Colonic mucosa (tissue), 4 donors: ENCODE results near the gene KCNT2. TPM values are rescaled to one million over a fixed set of nuclear protein-coding genes. Genes with fewer than 3 reads are reported as not detected.

Experiments
- DNase-seq: peaks from one replicate; pipeline ENCODE4 v3.0.0-alpha.2; 2020
- H3K27ac ChIP-seq: fragments of 200-600 bp; one replicate; pipeline ENCODE4 v1.8.0; 2021
- H3K27me3 ChIP-seq: fragments of 200-600 bp; one replicate; pipeline ENCODE4 v1.8.0; 2021
- H3K36me3 ChIP-seq: fragments of 200-600 bp; one replicate; pipeline ENCODE4 v1.8.0; 2021
- H3K4me1 ChIP-seq: fragments of 200-600 bp; one replicate; pipeline ENCODE4 v1.8.0; 2021; ENCODE audit warnings: mild to moderate bottlenecking
- H3K4me3 ChIP-seq: fragments of 200-600 bp; one replicate; pipeline ENCODE4 v1.8.0; 2021
- H3K9ac ChIP-seq, 2 donors: one replicate each; pipeline ENCODE4 v1.7.0; 2013; ENCODE audit warnings: control low read depth in 2 of 2, low read depth in 2 of 2, low read length in 2 of 2
- H3K9me3 ChIP-seq: fragments of 200-600 bp; one replicate; pipeline ENCODE4 v1.8.0; 2021
- intact Hi-C: fragments of 100-400 bp; cut with DNase I; formaldehyde crosslinking; loops from one replicate; pipeline ENCODE4 v1.14.1; 2022
- total RNA-seq, 2 donors: library from RNA; stranded (reverse); fragmentation: NEBNext Ultra II Directional in 1 of 2; extraction: Animal tissue kit (Norgen Biotek cat#: 25700) in 1 of 2; gene quantifications; one replicate each; pipeline ENCODE4 v1.2.1, GENCODE V29; 2021
- TF ChIP-seq, protein P1 (sequence below): fragments of 200-600 bp; IDR thresholded peaks from one replicate; pipeline ENCODE4 v1.8.0; 2022; ENCODE audit warnings: antibody characterized with exemption, mild to moderate bottlenecking
- donor health status: healthy.
- donor health status: DM: no; HTN: no; CAD: no.
- donor health status: DM: no; HTN: no; CAD: no.

KCNT2 gene
- total RNA-seq, 2 donors from 2014 or later: 0.56 to 0.82 TPM

DNA sequence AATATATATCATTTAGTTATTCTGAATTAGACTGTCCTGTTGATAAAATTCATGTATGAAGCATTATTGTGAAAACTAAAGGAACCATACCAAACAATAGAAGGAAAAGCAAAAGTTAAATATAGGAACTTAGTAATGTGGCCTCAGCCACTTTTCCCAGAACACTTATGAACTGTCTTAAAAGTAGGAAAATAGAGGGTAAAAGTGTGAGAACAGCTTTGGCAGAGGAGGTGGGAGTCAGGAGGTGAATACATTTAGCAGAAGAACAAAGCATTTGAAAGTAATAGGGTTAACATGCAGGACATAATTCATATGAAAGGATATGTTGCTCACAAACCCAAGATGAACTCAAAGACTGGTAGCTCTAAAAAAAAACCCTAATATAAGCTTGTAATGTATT, 121.9 kb downstream of the KCNT2 start:
- H3K27ac ChIP-seq: no peak overlapping the region
- H3K9ac ChIP-seq: no peak overlapping the region
- H3K4me1 ChIP-seq: no peaks in the 10 kb centered on the region
- no peaks in the 10 kb centered on the region for H3K9me3 ChIP-seq
- TF ChIP-seq, protein P1, sequence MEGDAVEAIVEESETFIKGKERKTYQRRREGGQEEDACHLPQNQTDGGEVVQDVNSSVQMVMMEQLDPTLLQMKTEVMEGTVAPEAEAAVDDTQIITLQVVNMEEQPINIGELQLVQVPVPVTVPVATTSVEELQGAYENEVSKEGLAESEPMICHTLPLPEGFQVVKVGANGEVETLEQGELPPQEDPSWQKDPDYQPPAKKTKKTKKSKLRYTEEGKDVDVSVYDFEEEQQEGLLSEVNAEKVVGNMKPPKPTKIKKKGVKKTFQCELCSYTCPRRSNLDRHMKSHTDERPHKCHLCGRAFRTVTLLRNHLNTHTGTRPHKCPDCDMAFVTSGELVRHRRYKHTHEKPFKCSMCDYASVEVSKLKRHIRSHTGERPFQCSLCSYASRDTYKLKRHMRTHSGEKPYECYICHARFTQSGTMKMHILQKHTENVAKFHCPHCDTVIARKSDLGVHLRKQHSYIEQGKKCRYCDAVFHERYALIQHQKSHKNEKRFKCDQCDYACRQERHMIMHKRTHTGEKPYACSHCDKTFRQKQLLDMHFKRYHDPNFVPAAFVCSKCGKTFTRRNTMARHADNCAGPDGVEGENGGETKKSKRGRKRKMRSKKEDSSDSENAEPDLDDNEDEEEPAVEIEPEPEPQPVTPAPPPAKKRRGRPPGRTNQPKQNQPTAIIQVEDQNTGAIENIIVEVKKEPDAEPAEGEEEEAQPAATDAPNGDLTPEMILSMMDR: no peak
- no peaks in the 10 kb centered on the region for H3K36me3 ChIP-seq
- no peaks in the 10 kb centered on the region for H3K27me3 ChIP-seq
- H3K4me3 ChIP-seq: no peak overlapping the region
- intact Hi-C loops: no loop called here
- DNase-seq: no peak

DNA sequence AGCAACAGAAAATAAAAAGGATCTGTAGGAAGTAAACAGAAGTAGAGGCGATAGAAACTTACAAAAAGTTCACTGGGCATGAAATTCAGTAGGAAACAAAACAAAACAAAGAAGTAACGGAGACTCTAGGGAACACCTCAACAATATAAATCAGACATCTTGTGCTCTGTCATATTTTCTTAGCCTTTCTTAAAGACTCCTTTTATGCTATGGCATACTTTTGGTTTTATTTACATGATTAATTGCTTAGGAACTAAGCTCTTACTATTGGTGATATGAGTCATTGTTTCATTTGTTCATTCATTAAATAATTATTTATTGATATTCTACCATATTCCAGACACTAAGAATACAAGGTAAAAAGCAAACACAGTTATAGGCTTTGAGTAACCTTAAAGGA, 126.6 kb downstream of the KCNT2 start:
- H3K27ac ChIP-seq: no peak overlapping the region
- intact Hi-C loops: no loop called here
- H3K27me3 ChIP-seq: no peaks in the 10 kb centered on the region
- TF ChIP-seq, protein P1: no peak
- H3K4me1 ChIP-seq: no peaks in the 10 kb centered on the region
- no peak overlapping the region for H3K4me3 ChIP-seq
- H3K9ac ChIP-seq: no peak overlapping the region
- no peak for DNase-seq
- H3K36me3 ChIP-seq: no peaks in the 10 kb centered on the region
- no peaks in the 10 kb centered on the region for H3K9me3 ChIP-seq

DNA sequence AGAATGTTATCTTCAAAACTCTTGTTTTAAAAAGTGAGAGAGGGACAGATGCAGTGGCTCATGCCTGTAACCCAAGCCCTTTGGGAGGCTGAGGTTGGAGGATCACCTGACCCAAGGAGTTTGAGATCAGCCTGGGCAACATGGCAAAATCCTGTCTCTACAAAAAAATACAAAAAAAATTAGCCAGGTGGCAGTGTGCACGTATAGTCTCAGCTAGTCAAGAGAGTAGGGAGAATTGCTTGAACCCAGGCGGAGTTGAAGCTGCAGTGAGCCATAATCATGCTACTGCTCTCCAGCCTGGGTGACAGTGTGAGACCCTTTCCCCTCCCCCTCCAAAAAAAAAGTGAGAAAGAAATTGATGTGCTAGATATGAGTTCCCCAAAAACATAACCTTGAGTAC, 131.0 kb downstream of the KCNT2 start:
- no peaks in the 10 kb centered on the region for H3K36me3 ChIP-seq
- H3K27me3 ChIP-seq: no peaks in the 10 kb centered on the region
- DNase-seq: no peak
- intact Hi-C loops: no loop called here
- H3K27ac ChIP-seq: no peak overlapping the region
- no peak overlapping the region for H3K9ac ChIP-seq
- H3K9me3 ChIP-seq: no peaks in the 10 kb centered on the region
- H3K4me1 ChIP-seq: no peaks in the 10 kb centered on the region
- H3K4me3 ChIP-seq: no peak overlapping the region
- TF ChIP-seq, protein P1: no peak

DNA sequence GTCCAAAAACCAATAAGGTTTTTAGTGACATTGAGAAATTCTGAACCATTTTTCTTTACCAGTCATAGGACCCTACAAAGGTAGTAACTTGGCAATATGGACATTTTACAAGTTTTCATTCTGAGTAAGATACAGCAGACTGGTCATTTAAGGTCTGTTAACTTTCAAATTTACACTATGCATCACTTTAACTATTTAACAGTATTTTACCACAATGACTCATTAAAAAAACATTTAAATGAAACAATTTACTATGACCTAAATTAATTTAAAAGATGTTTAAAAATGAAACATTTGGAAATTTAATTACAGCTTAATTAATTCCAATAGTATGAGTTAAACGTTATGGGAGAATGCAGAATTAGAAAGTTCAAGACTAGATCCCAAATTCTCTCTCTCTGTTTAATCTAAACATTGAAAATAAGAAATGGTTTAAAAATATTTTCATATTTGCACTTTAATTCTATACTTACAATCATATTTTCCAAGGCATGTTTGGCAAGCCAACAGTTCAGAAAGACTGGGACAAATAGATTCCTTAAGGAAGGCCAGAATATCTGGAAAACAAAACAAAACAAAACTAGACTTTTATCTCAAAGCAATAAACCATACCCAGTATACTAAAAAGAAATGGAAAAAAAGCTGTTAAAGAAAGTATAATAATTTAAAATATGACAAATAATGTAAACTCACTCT, 140.9 kb downstream of the KCNT2 start:
- Histone ChIP-seq H3K4me3 (no peak overlapping the region), H3K27ac (no peak overlapping the region), H3K9me3 (no peaks in the 10 kb centered on the region), H3K4me1 (no peaks in the 10 kb centered on the region), H3K36me3 (no peaks in the 10 kb centered on the region), H3K9ac (no peak overlapping the region), H3K27me3 (no peaks in the 10 kb centered on the region)
- intact Hi-C loops: no loop called here
- TF ChIP-seq, protein P1: no peak
- no peak for DNase-seq

DNA sequence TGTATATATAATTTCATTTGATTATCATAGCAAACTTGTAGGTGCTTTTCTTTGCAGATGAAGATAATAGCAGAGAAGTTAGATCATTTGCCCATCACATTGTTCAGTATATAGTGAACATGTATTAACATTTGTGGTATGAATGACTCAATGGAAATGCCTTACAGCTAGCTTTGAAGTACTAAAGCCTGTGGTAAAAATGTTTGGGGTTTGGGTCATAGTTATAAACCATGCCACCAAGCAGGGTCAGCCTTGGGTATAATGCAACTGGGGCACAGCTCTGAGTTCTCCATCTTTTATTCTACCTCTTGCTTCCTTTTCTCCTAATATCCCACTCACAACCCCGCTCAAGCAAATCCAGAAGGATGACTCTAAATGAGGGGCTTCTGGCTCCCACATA, 141.6 kb downstream of the KCNT2 start:
- H3K27ac ChIP-seq: no peak overlapping the region
- H3K4me3 ChIP-seq: no peak overlapping the region
- H3K4me1 ChIP-seq: no peaks in the 10 kb centered on the region
- H3K9me3 ChIP-seq: no peaks in the 10 kb centered on the region
- TF ChIP-seq, protein P1: no peak
- H3K27me3 ChIP-seq: no peaks in the 10 kb centered on the region
- intact Hi-C loops: no loop called here
- DNase-seq: no peak
- no peak overlapping the region for H3K9ac ChIP-seq
- no peaks in the 10 kb centered on the region for H3K36me3 ChIP-seq
